Medulla oblongata (tissue), 1 donor: ENCODE data around the gene NT5DC4.

ENCODE experiments used
- DNase-seq: peaks from one replicate; pipeline ENCODE4 v3.0.0-alpha.2; 2015; ENCODE audit errors: extremely low spot score

Gene NT5DC4

GRCh38 chr2:112723547-112723940, 2.7 kb downstream of the NT5DC4 start:
- no peak for DNase-seq

GRCh38 chr2:112723995-112724394, 3.2 kb downstream of the NT5DC4 start:
- no peak for DNase-seq

DNA sequence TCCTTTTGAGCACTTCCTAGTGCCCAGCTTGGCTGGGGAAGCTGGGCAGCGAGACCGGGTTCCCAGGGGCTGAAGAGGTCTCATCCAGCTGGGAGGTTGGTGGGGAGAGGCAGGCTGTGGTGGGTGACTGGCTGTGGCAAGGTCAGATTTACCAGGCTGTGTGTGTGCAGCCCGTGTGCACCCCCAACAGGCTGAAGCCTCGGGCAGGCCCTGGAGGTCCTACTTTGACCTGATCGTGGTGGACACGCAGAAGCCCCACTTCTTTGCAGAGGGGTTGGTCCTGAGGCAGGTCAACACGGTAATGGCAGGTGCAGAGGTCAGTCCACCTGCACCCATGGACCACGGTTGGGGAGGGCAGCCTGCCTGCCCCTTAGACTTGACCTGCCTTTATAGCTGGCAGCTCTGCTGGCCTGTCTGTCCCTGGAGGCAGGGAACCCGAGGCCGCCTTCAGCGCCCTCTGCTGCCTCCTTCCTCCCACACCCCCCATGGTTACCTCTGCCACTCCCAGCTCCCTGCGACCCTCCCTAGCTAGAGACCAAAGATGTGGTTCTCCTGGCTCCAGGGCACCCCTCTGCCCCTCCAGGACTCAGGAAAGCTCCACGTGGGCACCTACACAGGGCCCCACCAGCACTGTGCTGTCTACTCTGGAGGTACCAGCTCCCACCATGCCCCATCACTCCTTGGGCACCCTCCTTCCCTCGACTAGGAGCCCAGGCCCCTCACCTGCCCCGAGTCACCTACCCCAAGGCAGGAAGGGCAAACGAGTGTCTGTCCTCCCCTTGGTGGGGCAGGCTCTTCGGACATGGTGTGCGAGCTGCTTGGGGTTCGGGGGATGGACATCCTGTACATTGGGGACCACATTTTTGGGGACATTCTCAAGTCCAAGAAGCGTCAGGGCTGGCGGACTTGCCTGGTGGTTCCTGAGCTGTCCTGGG, 4.0 kb downstream of the NT5DC4 start:
- DNase-seq = no peak

DNA sequence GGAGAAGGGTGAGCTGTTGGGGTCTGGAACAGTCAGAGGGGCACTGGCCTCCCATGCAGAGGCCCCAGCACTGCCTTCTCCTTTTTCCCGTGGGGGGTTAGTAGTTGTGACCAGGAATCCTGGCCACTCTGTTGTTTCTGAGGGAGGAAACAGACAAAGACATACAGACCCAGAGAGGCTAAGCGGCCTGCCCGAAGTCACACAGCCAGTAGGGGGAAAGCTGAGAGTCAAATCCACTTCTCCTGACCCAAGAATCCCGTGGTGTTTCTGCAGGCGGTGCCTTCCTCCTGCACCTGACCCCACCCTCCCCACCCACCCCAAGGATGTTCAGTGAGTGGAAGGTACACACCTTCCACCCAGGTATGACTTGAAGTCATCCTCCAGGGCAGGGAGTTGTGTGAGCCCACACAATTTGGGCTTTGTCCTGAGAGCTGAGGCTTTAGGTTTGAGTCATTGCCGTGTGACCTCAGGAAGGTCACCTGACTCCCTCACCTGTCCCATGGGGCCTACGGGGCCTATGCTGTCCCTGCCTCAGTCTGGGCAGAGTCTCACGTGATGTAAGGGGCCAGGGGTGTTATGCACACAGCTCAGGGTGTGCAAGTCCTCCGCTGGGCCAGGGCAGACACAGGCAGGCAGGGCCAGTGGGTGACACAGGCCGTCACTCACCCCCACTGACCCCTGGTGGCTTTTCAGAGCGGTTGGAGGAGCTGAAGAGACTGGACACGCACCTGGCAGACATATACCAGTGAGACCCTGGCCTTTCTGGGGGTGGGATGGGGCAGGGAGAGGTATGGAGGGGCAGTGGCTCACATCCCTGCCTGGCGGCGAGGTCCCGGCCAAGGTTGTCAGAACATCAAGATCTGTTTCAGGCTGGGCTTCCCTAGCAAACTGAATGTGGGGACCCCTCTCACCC, 5.0 kb downstream of the NT5DC4 start:
- no peak for DNase-seq

- peak; percentile 97 for DNase-seq
These were observed 5.8 kb downstream of the NT5DC4 start for GRCh38 chr2:112726487-112727190.

DNA sequence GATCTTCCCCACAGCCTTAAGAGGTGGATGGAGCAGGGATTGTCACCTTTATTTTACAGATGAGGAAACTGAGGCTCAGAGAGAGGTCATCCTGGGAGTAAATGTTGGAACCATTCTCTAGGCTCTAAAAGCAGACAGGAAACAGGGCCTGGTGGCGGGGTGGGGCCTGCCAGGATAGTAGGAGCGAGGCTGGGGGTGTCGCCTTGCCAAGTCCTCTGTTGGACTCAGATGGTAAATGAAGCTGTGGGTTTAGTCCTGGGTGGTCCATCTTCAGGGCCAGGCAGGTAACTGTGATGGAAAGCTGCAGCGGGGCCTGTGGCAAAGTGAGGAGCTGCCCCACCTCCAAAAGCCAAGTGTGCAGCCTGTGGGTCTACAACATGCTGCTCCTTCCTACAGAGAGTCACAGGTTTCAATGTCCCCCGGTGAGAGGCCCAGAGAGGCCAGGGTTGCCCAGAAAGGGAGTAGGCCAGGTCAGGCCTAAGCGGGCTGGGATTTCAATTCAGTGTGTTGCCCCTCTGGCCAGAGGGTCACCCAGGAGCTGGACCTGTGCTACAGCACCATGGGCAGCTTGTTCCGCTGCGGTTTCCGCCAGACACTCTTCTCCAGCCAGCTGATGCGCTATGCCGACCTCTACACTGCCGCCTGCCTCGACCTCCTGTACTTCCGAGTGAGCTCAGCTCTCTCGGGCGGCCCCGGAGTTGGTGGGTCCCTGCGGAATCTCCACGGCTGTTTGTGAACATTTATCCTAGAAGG, 6.6 kb downstream of the NT5DC4 start:
- DNase-seq = no peak

DNA sequence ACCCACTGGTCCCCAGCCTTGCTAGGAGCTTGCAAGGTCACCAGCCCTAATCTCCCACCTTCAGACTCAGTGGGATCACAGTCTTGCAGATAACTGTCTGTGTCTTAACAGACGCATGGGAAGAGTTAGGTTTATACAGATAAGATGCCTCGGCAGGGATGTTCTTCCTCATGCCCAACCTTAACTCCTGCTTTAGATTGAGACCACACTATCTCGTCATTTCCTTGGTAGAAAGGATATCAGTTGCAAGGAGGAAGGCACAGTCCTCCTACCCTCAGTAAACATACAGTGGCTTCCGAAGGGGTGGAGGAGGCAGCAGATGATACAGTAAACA, 7.2 kb downstream of the NT5DC4 start:
- DNase-seq = no peak

GRCh38 chr2:112728378-112729175, 7.8 kb downstream of the NT5DC4 start:
- DNase-seq = no peak

GRCh38 chr2:112730216-112730615, 9.4 kb downstream of the NT5DC4 start:
- DNase-seq = no peak

- DNase-seq = no peak
These were observed 10.0 kb downstream of the NT5DC4 start for GRCh38 chr2:112730791-112731190.

DNA sequence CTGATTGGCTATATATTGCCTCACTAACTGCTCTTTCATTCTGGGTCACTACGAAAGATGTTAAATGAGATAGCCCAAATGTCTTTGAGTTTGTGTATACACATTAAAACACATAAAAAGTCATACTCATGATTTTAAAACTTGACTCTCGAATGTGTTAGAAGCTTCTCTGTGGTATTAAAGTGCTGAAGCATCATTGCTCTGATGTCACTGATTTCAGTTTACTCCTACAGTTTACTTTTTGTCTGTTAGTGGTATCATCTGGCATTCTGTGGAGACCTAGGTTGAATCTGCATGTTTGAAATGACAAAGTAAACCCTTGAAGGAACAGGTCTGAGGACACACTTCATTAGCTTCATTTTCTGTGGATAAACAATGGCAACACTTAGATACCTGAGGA, 10.7 kb downstream of the NT5DC4 start:
- no peak for DNase-seq

- no peak for DNase-seq
These were observed 12.6 kb downstream of the NT5DC4 start for GRCh38 chr2:112733456-112733855.

- no peak for DNase-seq
These were observed 13.1 kb downstream of the NT5DC4 start for GRCh38 chr2:112733871-112734270.

DNA sequence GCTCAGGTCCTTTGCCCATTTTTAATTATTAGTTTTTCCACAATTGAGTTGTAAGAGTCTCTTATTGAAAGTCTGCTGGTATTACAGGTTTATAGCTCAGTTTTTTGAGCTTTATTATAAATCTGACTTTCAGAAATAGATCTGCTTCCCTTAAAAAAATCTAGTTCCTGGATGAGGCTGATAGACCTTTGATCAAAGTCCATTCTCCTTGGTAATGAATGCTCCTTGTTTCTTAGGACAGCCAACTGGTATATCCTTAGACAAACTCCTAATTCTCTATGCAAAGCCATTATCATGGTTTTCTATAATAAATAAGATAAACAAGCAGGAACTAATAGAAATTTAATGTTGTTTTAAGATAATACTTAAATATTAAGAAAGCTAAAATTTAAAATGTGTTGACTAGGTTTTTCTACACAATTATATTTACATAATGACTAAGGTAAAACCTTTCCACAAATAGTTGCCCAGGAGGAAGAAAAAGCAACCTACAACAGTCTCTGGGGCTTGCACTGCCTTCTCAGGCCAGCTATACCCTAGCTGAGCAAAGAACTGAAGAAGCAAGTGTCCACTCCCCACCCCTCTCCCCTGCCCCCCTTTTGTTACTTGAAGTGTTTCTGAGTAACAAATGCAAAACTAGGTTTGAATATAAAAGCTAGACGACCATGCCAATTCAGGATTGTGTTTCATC, 16.9 kb downstream of the NT5DC4 start:
- DNase-seq = no peak

GRCh38 chr2:112740527-112740926, 19.7 kb downstream of the NT5DC4 start:
- DNase-seq = no peak

DNA sequence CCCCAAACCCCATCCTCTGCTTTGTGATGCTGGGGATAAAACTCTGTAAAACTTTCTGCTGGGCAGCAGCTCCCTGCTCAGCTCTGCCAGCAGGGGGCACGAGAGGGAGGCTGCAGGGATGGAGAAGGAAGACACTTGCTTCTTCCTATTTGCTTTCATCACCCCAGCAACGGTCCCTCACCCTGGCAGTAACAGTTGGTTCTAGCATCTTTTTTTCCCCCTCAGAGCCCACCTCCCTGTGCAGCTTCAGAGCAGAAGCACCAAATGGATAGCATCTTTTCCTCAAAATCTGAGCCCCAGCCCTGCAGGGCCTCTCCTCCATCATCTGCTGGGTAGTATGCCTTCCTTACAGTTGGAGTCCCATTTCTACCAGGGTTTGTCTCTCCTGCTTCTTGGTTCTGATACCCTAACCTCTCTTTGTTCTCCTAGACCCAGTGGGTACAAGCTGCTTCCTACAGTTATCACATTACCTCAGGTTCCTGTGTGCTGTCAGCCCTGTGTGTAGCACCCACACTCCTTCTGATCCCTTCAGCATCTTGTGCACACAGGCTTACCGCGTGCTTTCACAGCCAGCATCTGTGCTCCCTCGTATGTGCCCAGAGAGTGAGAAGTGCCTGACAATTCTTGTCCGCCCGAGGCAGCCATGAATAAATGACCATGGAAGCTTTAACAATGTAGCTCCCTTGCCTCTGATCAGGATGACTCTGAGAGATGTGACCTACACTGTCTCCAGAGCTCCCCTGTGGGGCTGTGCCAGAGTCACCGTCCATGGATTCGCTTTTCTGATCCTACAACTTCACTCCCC, 29.1 kb downstream of the NT5DC4 start:
- peak; percentile 85 for DNase-seq

DNA sequence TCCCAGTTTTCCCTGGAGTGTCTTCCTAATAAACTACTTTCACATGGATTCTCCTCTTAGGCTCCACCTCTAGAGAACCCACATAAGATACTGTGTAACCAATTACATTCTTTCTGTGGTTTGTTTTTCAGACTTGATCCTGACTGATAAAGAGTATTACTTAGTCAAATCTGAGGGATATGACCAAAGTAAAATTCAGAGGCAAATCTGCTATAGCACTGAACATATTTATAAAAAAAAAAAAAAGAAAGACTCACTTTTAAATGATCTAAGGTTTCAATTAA, 29.7 kb downstream of the NT5DC4 start:
- DNase-seq = no peak

- no peak for DNase-seq
These were observed 30.8 kb downstream of the NT5DC4 start for GRCh38 chr2:112751451-112752197.

GRCh38 chr2:112752667-112753066, 31.8 kb downstream of the NT5DC4 start:
- no peak for DNase-seq
